ENCODE measurements around the gene EBF3. TPM values are rescaled to one million over a fixed set of nuclear protein-coding genes. Genes with fewer than 3 reads are reported as not detected.

Gene EBF3
- total and polyA plus RNA-seq, 9 of the 15 experiments (the other 6 are each of a cell fraction or from before 2014, with no cell fraction given) = not detected

DNA sequence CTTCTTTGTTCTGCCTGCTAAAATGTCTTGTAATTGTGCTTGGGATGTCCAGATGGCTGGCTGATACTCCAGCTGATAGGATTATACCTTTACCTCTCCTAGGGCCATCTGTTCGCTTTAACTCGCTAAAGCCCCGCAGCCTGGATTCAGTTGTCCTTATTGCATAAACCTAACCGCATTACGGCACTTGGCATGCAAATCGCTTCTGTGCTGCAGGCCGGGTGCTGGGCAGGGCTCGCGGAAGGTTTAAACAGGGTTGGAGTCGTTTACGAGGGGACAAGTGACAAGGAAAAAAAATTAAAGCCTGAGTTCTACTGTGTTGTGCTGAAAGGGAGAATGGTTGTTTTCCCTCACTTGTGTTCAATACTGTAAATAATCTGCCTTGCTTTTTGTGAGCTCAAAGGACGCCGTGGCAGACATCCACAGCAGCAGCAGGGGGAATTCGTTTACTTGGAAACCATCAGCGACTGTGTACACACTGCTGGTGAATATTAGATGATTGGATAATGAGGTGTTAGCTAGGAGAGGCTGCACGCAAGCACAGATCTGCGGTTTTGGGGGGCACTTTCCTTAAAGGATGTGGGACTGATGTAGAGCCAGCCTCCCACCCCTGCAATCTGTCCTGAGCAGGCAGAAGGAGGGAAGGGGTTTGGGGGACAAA, 93.0 kb downstream of the EBF3 start (continued):
- TF ChIP-seq, protein P1, sequence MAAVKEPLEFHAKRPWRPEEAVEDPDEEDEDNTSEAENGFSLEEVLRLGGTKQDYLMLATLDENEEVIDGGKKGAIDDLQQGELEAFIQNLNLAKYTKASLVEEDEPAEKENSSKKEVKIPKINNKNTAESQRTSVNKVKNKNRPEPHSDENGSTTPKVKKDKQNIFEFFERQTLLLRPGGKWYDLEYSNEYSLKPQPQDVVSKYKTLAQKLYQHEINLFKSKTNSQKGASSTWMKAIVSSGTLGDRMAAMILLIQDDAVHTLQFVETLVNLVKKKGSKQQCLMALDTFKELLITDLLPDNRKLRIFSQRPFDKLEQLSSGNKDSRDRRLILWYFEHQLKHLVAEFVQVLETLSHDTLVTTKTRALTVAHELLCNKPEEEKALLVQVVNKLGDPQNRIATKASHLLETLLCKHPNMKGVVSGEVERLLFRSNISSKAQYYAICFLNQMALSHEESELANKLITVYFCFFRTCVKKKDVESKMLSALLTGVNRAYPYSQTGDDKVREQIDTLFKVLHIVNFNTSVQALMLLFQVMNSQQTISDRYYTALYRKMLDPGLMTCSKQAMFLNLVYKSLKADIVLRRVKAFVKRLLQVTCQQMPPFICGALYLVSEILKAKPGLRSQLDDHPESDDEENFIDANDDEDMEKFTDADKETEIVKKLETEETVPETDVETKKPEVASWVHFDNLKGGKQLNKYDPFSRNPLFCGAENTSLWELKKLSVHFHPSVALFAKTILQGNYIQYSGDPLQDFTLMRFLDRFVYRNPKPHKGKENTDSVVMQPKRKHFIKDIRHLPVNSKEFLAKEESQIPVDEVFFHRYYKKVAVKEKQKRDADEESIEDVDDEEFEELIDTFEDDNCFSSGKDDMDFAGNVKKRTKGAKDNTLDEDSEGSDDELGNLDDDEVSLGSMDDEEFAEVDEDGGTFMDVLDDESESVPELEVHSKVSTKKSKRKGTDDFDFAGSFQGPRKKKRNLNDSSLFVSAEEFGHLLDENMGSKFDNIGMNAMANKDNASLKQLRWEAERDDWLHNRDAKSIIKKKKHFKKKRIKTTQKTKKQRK (IDR thresholded peaks at IDR 0.05; ENCODE audit: borderline replicate concordance, low read depth, low read length) = no peak
- TF ChIP-seq TFAM (CRISPR knock-in tag; conservative IDR thresholded peaks at IDR 0.05) = no peak
- TF ChIP-seq, protein P2, sequence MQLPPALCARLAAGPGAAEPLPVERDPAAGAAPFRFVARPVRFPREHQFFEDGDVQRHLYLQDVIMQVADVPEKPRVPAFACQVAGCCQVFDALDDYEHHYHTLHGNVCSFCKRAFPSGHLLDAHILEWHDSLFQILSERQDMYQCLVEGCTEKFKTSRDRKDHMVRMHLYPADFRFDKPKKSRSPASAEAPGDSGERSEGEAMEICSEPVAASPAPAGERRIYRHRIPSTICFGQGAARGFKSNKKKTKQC (CRISPR knock-in tag; IDR thresholded peaks at IDR 0.05) = no peak
- TF ChIP-seq ZNF239 (CRISPR knock-in tag; IDR thresholded peaks at IDR 0.05) = no peak
- no peak for TF ChIP-seq ZFP1 (CRISPR knock-in tag; IDR thresholded peaks at IDR 0.05)
- TF ChIP-seq C11orf30 (IDR thresholded peaks at IDR 0.05; ENCODE audit: low read depth) = no peak

DNA sequence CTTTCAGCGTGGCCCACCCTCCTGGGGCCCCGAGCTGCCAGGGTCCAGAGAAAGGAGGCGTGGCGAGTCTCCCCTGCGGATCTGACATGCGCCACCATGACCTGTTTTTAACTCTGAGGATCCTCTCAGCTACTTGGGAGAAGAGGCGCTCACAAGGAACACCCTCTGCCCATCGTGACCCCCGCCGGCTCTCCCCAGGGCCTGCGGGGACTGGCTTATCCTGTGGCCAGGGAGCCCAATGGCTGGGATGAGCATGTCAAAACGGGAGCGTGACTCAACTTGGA, 93.7 kb downstream of the EBF3 start:
- FAIRE-seq (no peak), DNase-seq (ENCODE audit: extremely low read depth in 1 of 4, low spot score in 3 of 4) (no peak), ATAC-seq (no peak)
- Histone ChIP-seq H3K4me2 (ENCODE audit: insufficient read depth, low read length) (no peak overlapping the region), H3K9me3 (replicated peaks; ENCODE audit: control insufficient read depth, insufficient read depth, low read depth, low read length) (no peaks in the 10 kb centered on the region), H4K20me1 (replicated peaks; ENCODE audit: control insufficient read depth, insufficient read depth, low read length) (no peaks in the 10 kb centered on the region; the same call in 1 of the 2 replicates), H3K9ac (ENCODE audit: insufficient read depth in 1 of 2, low read depth in 2 of 2, low read length in 2 of 2) (no peak overlapping the region), H2AFZ (ENCODE audit: low read depth, low read length) (no peak overlapping the region), H3K4me3 (no peak overlapping the region), H3K9me1 (ENCODE audit: control insufficient read depth, insufficient read depth, low read length) (no peaks in the 10 kb centered on the region), H3K4me1 (replicated peaks in 1 of 2; ENCODE audit: control insufficient read depth in 2 of 2, insufficient read depth in 2 of 2, low read length in 2 of 2) (no peaks in the 10 kb centered on the region), H3K27me3 (ENCODE audit: control insufficient read depth in 2 of 2, insufficient read depth in 2 of 2, low read length in 2 of 2) (peaks cover 4 to 53% of the 10 kb centered on the region in 2 experiments), H3K79me2 (ENCODE audit: control insufficient read depth, insufficient read depth, low read length) (no peaks in the 10 kb centered on the region), H3K36me3 (ENCODE audit: control insufficient read depth, insufficient read depth, low read length) (no peaks in the 10 kb centered on the region), H3K27ac (ENCODE audit: extremely low read depth, low read depth, low read length) (no peak overlapping the region)
- POLR2A ChIA-PET = no interaction called here
- in situ Hi-C loops (cut with MboI) (no loop called here), intact Hi-C loops (cut with micrococcal nuclease) (no loop called here)
- BruUV-seq (replicated peaks) = no TSS peak
- WGBS (ENCODE audit: insufficient coverage, low coverage, missing lambda C conversion rate) = 0% methylated on average over 7 of the region's 13 CpGs
- CTCF ChIA-PET (ENCODE audit: low intra/inter-chr PET ratio) = no interaction called here
- no peak for TF ChIP-seq PBX2 (CRISPR knock-in tag; IDR thresholded peaks at IDR 0.05; ENCODE audit: low read depth)
- no peak for TF ChIP-seq PBX2 (tag; conservative IDR thresholded peaks at IDR 0.05; ENCODE audit: low read depth)
- TF ChIP-seq PATZ1 (CRISPR knock-in tag; IDR thresholded peaks at IDR 0.05; ENCODE audit: borderline replicate concordance) = no peak
- TF ChIP-seq KDM4B (IDR thresholded peaks at IDR 0.05; ENCODE audit: borderline replicate concordance in 2 of 2, low read depth in 1 of 2) = no peak
- TF ChIP-seq ZNF282 (CRISPR knock-in tag; IDR thresholded peaks at IDR 0.05) = no peak
- TF ChIP-seq PYGO2 (tag; IDR thresholded peaks at IDR 0.05) = no peak
